ENCODE results near the gene YIPF3.
"Not testable (repeated sequence)": the region's sequence is repeated elsewhere in the genome, so short reads cannot be mapped to it uniquely, and the experiment has no call there.

Gene YIPF3

DNA sequence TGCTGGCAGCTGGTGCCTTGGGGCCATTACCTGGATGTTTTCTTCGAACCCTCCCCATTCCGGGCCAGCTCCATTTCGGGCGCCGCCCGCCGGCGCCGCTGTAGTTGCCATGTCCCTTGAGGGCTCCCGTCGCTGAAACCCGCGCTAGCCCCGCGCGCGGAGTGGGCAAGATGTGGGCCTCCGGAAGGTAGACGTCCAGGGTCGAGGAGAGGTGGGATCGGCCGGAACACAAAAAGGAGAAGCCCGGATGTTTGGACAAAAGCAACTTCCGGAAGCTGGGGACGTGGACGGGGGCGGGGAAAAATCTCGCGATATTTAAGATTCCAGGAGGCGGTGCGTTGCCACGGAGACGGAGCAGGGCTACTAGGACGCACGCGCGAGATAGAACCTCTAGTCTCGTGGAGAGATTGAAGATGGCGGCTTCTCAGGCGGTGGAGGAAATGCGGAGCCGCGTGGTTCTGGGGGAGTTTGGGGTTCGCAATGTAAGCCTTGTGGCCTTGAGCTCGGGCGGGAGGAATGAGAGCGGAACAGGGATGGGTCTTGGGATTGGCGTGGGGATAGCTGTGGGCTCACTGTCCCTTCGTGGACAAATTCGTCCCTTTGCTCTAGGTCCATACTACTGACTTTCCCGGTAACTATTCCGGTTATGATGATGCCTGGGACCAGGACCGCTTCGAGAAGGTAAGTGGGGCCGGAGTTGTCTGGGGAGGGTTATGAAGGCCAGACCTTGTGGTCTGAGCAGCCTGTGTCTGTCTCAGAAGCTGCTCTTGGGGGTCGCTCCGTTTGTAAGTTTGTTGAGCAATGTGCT, at the start of gene YIPF3, which contains the start of gene POLR1C:
Gene YIPF3 (minus strand): TSS at position 230 of the 808 bp plus-strand sequence. CDS start 119 bp downstream, at position 111.
Gene POLR1C (plus strand): TSS at position 393 of the 808 bp plus-strand sequence. CDS start 21 bp downstream, at position 414.
- DNase-seq = peak; percentile 97

- DNase-seq = no peak
Measured at GRCh38 chr6:43559328-43559727, 42.6 kb upstream of the YIPF3 start.

GRCh38 chr6:43557620-43558019, 40.9 kb upstream of the YIPF3 start:
- not testable (repeated sequence) for DNase-seq

- DNase-seq = no peak
Measured at GRCh38 chr6:43547222-43547621, 30.5 kb upstream of the YIPF3 start.

GRCh38 chr6:43544461-43544860, 27.7 kb upstream of the YIPF3 start:
- DNase-seq = no peak

DNA sequence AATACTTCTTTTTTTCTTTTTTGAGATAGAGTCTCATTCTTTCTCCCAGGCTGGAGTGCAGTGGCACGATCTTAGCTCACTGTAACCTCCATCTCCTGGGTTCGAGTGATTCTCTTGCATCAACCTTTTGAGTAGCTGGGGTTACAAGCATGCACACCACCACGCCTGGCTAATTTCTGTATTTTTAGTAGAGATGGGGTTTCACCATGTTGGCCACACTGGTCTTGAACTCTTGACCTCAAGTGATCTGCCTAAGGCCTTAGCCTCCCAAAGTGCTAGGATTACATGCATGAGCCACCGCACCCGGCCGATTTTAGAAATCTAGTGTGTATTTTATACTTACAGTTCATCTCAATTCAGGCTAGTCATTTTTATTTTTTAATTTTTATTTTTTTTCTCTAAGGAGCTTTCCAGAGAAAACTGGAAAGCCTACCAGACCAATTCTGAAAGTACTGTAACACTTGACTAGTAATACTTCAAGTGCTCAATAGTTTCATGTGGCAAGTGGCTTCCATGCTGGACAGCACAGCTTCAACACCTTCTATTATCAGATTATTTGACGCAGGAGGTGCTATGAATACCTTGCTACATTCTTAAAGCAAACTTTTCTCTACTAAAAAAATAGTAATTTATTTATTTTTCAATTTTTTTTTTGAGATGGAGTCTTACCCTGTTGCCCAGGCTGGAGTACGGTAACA, 25.2 kb upstream of the YIPF3 start:
- no peak for DNase-seq

- DNase-seq = no peak
Measured at GRCh38 chr6:43540507-43540906, 23.8 kb upstream of the YIPF3 start.

DNA sequence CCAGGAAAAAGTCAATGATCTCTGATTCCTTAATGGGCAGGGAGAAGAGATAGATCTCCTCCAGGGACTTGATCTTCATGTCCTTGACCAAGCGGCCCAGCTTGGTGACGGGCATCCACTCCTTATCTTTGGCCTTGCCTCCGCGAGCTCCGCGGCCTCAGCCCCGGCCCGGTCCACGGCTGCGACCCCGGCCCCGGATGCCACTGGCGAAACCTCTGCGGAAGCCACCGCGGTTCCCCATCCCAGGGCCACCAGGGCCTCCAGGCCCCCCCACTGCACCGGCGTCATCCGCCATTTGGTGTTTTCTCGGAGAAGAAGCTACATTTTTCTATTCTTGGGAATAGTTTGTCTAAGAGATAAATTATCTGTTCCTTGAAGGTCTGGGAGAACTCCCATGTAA, 22.7 kb upstream of the YIPF3 start:
- DNase-seq = not testable (repeated sequence)

DNA sequence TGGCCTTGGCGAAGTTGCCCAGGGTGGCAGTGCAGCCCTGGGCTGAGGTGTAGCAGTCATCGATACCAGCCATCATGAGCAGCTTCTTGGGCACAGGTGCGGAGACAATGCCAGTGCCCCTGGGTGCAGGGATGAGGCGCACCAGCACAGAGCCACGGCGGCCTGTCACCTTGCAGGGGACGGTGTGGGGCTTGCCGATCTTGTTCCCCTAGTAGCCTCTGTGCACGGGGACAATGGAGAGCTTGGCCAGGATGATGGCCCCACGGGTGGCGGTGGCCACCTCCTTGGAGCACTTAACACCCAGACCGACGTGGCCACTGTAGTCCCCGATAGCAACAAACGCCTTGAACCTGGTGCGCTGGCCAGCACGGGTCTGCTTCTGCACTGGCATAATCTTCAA, 22.3 kb upstream of the YIPF3 start:
- DNase-seq = not testable (repeated sequence)

DNA sequence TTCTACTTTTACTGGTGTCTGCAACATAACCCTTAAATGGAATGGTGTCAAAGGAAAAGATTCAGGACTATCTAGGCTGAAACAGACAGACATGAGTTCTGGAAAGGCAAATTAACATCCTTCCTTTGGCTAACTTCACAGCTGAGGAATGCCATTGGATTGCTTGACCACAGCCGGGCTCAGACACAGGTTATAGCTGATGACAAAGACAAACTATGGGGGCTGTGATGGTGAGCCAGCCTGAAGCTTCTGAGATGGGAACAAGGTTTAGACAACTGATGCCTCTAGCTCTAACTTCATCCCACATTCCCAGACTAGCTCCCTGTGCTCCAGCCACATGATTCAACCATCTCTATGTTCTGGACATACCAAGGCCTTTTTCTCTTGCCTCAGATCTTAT, 15.5 kb upstream of the YIPF3 start:
- DNase-seq = no peak

GRCh38 chr6:43524483-43524961, 7.8 kb upstream of the YIPF3 start:
- no peak for DNase-seq

- no peak for DNase-seq
Measured at GRCh38 chr6:43523284-43523683, 6.6 kb upstream of the YIPF3 start.

GRCh38 chr6:43522547-43523261, 6.0 kb upstream of the YIPF3 start:
- no peak for DNase-seq

GRCh38 chr6:43521836-43522235, 5.1 kb upstream of the YIPF3 start:
- DNase-seq = no peak

DNA sequence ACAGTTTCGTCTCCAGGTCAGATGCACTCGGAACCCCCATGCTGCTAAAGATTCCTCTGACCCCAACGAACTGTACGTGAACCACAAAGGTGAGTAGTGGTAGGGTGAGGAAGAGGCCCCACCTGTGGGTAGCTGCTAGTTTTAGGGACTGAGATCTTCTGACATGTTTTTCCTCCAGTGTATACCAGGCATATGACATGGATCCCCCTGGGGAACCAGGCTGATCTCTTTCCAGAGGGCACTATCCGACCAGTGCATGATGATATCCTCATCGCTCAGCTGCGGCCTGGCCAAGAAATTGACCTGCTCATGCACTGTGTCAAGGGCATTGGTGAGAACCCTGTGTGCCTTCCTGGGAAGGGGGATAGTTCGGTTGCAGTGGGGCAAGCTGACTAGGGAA, 3.4 kb upstream of the YIPF3 start:
- no peak for DNase-seq

DNA sequence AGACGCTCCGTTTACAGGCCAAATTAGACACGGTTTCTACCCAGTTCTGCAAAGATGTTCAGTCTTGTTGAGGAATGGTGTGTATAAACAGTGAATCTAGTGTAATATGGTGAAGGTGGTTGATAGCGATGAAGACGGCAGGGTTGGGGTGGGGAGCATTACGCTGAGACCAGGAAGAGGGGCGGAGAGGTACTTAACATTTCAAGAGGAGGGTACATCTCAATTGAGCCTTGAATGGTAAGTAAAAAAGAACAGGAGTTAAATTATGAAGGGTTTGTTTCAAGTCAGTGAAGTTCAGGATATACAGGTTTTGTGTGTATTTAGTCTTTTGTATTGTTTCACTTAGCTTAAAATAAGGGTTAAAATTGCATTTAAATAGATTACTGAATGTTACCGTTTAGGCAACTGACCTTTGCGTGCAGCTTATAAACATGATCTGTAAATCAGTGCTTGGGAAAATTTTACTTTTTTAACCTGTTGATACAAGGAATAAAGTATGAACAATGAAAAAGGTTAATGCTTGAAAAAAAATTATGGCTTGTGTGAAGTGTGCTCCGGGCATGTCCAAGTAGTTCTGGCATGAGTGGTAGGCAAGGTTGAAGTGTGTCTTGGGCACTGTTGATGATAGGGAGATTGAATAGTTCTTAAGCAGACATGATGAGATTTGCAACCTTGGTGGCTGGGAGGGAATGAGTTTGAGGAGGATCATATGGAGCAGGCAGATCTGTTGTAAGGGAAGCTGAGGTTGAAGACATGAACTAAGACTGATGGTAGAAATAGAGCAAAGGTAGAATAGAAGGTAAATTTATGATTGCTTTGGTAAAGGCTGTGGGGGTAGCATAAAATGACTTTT, 1.0 kb upstream of the YIPF3 start:
- no peak for DNase-seq

GRCh38 chr6:43516367-43516696, 394 bp downstream of the YIPF3 start:
- DNase-seq = no peak

GRCh38 chr6:43515808-43516207, 918 bp downstream of the YIPF3 start:
- no peak for DNase-seq

DNA sequence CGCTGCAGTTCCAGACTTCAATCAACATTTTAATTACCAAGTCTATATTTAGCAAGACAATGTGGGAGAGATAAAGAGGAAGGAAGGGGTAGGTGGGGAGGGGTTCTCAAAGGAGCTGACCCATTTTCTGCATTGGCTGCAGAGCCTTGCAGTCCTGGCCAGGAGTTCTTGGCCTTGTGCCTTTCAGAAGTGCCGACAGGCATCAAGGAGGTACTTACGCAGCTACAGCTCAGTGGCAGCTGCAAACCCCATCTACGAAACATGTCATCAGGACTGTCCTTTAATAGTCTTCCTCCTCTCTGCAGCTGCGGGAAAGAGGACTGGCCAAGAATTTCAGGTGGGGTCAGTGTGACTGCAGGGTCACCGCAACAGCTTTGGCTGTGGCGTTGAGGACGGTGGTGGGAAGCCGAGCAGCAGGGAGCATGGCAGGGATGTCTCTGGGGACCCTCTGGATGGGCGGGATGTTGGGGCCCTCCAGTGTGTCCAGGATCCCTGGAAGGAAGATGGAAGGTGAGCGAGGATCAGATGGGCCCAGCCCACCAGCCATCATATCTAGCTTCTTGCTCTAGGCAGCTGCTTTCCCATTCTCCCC, 4.8 kb downstream of the YIPF3 start:
- no peak for DNase-seq

DNA sequence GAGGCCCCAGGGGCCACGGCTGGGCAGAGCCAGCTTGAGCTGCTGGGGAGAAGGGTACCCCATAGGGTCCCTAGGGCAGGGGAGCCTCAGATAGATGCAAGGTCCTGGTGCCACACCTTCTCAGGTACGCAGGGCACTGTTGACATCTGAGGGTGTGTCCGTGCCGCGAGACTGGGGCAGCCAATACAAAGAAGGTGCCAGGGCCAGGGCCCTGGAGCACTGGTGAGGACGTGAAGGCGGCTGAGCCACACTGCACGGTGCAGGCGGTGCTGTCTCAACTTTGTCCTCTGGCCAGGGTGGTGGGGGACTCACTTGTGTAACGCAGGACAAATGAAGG, 5.9 kb downstream of the YIPF3 start:
- no peak for DNase-seq

DNA sequence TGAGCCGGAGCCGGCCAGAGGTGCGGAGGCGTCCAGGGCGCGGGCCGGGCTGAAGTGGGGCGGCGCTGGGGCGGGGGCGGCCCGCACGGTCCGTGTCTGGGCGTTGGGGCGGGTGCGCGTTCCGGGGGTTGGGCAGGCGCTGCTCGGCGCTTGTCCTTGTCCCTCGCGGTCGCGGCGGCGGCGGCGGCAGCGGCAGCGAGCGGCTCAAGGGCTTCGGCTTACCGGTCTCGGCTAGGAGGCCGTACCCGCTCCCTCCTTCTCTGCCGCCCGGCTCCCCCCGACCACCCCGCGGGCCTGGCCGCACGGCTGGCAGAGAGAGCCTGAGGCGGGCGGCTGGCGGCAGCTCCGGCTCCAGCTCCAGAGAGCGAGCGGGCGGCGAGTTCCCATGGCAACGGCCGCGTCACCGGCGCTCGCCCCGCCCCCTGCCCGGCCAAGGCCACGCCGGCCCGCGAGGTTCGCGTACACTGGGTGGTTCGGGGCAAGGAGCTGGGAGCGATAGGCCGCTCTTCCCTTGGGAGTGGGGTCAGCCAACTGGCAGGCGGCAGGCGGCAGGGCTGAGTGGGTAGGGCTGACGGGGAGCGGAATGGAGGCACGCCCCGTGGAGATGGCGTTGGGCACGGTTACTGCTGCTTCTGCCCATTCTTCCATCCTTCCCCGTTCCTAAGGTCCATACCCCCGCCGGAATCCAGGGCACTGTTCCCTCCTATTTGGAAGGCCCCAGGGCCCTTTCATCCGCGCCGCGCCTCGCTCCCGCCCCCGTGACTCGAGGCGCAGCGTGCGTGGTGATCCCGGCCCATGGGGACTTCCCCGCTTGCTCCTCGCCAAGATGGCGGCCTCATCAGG, 6.5 kb downstream of the YIPF3 start, which contains the start of gene LRRC73:
Gene LRRC73 (minus strand): TSS at position 363 of the 843 bp plus-strand sequence. CDS start 561 bp downstream, outside the sequence.
- peak; percentile 84 for DNase-seq

All from activated naive CD4-positive, alpha-beta T cell treated with Interleukin-2 at 50 U/mL for 16 hours (primary cell).